GM12865 (cell line): Measurements from ENCODE around the gene DOP1B.

Source experiments
- DNase-seq: peaks from one replicate; pipeline ENCODE4 v3.0.0; 2010; ENCODE audit warnings: low read depth
- H3K4me3 ChIP-seq: 2 replicates; pipeline ENCODE4 v1.5.1; 2011; ENCODE audit warnings: mild to moderate bottlenecking, low read depth, low read length, control low read depth
- TF ChIP-seq, protein P1 (sequence below): IDR thresholded peaks from 2 replicates; pipeline ENCODE4 v1.5.1; 2011; ENCODE audit warnings: low read length, control low read depth, low read depth, inconsistent platforms; ENCODE audit not compliant: insufficient read depth; ENCODE audit errors: missing control alignments

DOP1B gene

GRCh38 chr21:36174780-36175179 lies 18.2 kb downstream of the DOP1B start:
- H3K4me3 ChIP-seq: no peak overlapping the region
- DNase-seq: no peak
- TF ChIP-seq, protein P1, sequence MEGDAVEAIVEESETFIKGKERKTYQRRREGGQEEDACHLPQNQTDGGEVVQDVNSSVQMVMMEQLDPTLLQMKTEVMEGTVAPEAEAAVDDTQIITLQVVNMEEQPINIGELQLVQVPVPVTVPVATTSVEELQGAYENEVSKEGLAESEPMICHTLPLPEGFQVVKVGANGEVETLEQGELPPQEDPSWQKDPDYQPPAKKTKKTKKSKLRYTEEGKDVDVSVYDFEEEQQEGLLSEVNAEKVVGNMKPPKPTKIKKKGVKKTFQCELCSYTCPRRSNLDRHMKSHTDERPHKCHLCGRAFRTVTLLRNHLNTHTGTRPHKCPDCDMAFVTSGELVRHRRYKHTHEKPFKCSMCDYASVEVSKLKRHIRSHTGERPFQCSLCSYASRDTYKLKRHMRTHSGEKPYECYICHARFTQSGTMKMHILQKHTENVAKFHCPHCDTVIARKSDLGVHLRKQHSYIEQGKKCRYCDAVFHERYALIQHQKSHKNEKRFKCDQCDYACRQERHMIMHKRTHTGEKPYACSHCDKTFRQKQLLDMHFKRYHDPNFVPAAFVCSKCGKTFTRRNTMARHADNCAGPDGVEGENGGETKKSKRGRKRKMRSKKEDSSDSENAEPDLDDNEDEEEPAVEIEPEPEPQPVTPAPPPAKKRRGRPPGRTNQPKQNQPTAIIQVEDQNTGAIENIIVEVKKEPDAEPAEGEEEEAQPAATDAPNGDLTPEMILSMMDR: no peak

- no peak for DNase-seq
Measured at GRCh38 chr21:36175771-36176565, 19.3 kb downstream of the DOP1B start.

DNA sequence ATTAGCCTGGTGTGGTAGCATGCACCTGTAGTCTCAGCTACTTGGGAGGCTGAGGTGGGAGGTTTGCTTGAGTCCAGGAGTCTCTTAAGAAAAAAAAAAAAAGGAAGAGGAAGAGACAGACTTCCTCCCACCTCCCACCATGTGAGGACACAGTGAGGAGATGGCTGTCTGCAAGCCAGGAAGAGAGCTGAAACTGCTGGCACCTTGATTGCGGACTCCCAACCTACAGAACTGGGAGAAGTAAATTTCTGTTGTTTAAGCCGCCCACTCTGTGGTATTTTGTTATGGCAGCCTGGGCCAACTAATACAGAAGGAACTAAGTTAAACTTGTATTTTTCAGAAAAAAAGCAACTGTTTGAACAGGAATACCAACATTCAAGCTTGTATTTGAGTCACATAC lies 21.7 kb downstream of the DOP1B start:
- no peak for DNase-seq
- H3K4me3 ChIP-seq: no peak overlapping the region
- TF ChIP-seq, protein P1: no peak

More at GRCh38 chr21:36175771-36176565, 19.3 kb downstream of the DOP1B start:
- TF ChIP-seq, protein P1: no peak
- no peak overlapping the region for H3K4me3 ChIP-seq

DNA sequence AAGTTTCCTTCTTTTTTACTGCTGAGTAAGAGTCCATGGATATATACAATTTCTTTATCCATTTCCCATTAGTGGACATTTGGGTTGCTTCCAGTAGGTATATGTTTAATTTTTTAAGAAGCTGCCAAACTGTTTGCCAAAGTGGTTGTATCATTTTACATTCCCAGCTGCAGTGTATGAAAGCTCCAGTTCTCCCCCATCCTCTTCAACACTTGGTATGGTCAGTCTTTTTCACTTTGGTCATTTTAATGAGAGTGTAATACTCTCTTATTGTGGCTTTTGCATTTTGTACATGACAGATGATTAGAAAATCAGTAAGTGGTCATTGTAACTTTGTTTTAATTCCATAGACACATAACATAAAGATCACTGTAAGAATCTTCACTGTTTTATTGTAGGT lies 22.5 kb downstream of the DOP1B start:
- TF ChIP-seq, protein P1: no peak
- H3K4me3 ChIP-seq: no peak overlapping the region
- DNase-seq: no peak

DNA sequence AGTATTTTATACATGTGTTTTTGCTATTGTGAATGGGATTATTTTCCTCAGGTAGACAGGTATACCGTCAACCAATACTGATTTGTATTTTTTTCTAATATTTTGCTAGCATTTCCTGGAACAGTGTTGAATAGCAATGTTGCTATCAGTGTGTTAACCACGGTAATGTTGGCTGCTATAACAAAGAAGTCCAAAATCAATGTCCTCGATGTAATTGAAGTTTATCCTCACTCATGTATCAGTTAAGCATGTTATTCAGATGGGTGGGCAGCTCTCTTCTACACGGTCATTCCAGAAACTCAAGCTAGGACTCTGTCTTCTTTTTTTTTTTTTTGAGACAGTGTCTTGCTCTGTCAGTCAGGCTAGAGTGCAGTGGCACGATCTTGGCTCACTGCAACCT lies 24.3 kb downstream of the DOP1B start:
- no peak for DNase-seq
- H3K4me3 ChIP-seq: no peak overlapping the region
- TF ChIP-seq, protein P1: no peak

DNA sequence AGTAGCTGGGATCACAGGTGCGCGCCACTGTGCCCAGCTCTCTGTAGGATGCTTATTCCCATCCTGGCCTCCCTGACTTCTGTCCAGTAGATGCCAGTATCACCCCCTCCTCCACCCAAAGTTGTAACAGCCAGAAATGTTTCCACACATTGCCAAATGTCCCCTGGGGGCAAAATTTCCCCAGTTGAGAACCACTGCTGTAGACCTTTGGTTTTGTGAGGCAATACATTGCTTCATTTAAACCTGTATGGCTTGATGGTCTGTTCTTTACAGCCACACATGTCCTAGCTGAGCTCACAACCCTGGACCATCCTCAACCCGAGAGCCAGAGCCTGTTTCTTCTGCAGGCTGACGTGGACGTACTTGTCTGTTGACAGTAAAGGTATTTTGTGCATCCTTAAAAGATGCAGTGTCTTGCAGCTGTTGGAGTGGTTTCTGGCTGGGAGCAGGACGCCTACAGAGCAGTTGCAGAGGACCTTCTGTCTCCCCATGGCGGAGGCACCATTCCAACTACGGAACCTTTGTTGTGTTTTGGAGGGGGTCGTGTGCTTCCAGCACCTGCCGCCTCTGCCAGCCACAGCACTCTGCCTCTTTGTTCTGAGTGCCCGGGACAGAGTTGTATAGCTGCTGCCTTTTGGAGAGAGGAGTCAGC lies 26.6 kb downstream of the DOP1B start:
- TF ChIP-seq, protein P1: no peak
- DNase-seq: no peak
- no peak overlapping the region for H3K4me3 ChIP-seq
